ENCODE measurements around the gene MCU. TPM values are rescaled to one million over a fixed set of nuclear protein-coding genes. Genes with fewer than 3 reads are reported as not detected.
"Not testable (repeated sequence)": the region's sequence is repeated elsewhere in the genome, so short reads cannot be mapped to it uniquely, and the experiment has no call there.

The MCU gene
- total RNA-seq, 1 experiment from 2014 or later, result 19.2 TPM

GRCh38 chr10:72899545-72899944, 207.6 kb downstream of the MCU start:
- intact Hi-C loops (cut with micrococcal nuclease), result no loop called here
- Mint-ChIP-seq H3K27ac (ENCODE audit: low read depth, unreplicated experiment) (no peak overlapping the region), H3K36me3 (ENCODE audit: insufficient read depth, unreplicated experiment) (no peaks in the 10 kb centered on the region), H3K27me3 (ENCODE audit: insufficient read depth, unreplicated experiment) (no peaks in the 10 kb centered on the region), H3K4me1 (ENCODE audit: insufficient read depth, unreplicated experiment) (no peaks in the 10 kb centered on the region), H3K4me3 (ENCODE audit: unreplicated experiment) (no peak overlapping the region), H3K9me3 (ENCODE audit: unreplicated experiment) (no peaks in the 10 kb centered on the region)
- DNase-seq (ENCODE audit: unreplicated experiment), result no peak
- ChIA-PET POLR2A (no interaction called here), CTCF (no interaction called here)
- BruUV-seq (replicated peaks), result no TSS peak
- TF ChIP-seq CTCF (IDR thresholded peaks at IDR 0.05; ENCODE audit: unreplicated experiment), result no peak

GRCh38 chr10:72903941-72904446, 212.1 kb downstream of the MCU start:
- H3K27me3 Mint-ChIP-seq (ENCODE audit: insufficient read depth, unreplicated experiment); H3K27ac Mint-ChIP-seq (ENCODE audit: low read depth, unreplicated experiment); POLR2A ChIA-PET; H3K4me3 Mint-ChIP-seq (ENCODE audit: unreplicated experiment); BruUV-seq (replicated peaks); H3K36me3 Mint-ChIP-seq (ENCODE audit: insufficient read depth, unreplicated experiment); intact Hi-C loops (cut with micrococcal nuclease); CTCF ChIA-PET; H3K9me3 Mint-ChIP-seq (ENCODE audit: unreplicated experiment); H3K4me1 Mint-ChIP-seq (ENCODE audit: insufficient read depth, unreplicated experiment); DNase-seq (ENCODE audit: unreplicated experiment): not testable (repeated sequence)

GRCh38 chr10:72904806-72905205, 212.9 kb downstream of the MCU start:
- DNase-seq (ENCODE audit: unreplicated experiment), result no peak
- no peak for TF ChIP-seq CTCF (IDR thresholded peaks at IDR 0.05; ENCODE audit: unreplicated experiment)
- BruUV-seq (replicated peaks), result no TSS peak
- POLR2A ChIA-PET, result interaction anchor here (1.2 kb wide), 1 partner anchor 16 kb away, joined by 3 read pairs; no protein-coding TSS in a partner anchor
- H3K9me3 Mint-ChIP-seq (ENCODE audit: unreplicated experiment), result no peaks in the 10 kb centered on the region
- peaks cover 5% of the 10 kb centered on the region for H3K4me1 Mint-ChIP-seq (ENCODE audit: insufficient read depth, unreplicated experiment)
- H3K27me3 Mint-ChIP-seq (ENCODE audit: insufficient read depth, unreplicated experiment), result no peaks in the 10 kb centered on the region
- no peak overlapping the region for H3K4me3 Mint-ChIP-seq (ENCODE audit: unreplicated experiment)
- intact Hi-C loops (cut with micrococcal nuclease), result no loop called here
- CTCF ChIA-PET, result interaction anchor here (0.6 kb wide), 1 partner anchor 98 kb away, joined by 3 read pairs; no protein-coding TSS in a partner anchor
- H3K36me3 Mint-ChIP-seq (ENCODE audit: insufficient read depth, unreplicated experiment), result peaks cover 5% of the 10 kb centered on the region
- no peak overlapping the region for H3K27ac Mint-ChIP-seq (ENCODE audit: low read depth, unreplicated experiment)

GRCh38 chr10:72906446-72906845, 214.5 kb downstream of the MCU start:
- DNase-seq (ENCODE audit: unreplicated experiment), result peak; percentile 27
- H3K4me3 Mint-ChIP-seq (ENCODE audit: unreplicated experiment), result no peak overlapping the region
- H3K4me1 Mint-ChIP-seq (ENCODE audit: insufficient read depth, unreplicated experiment), result peaks cover 5% of the 10 kb centered on the region
- no TSS peak for BruUV-seq (replicated peaks)
- H3K27me3 Mint-ChIP-seq (ENCODE audit: insufficient read depth, unreplicated experiment), result no peaks in the 10 kb centered on the region
- no peak overlapping the region for H3K27ac Mint-ChIP-seq (ENCODE audit: low read depth, unreplicated experiment)
- intact Hi-C loops (cut with micrococcal nuclease), result no loop called here
- no peak for TF ChIP-seq CTCF (IDR thresholded peaks at IDR 0.05; ENCODE audit: unreplicated experiment)
- CTCF ChIA-PET, result no interaction called here
- H3K36me3 Mint-ChIP-seq (ENCODE audit: insufficient read depth, unreplicated experiment), result peaks cover 5% of the 10 kb centered on the region
- H3K9me3 Mint-ChIP-seq (ENCODE audit: unreplicated experiment), result peaks cover under 1% of the 10 kb centered on the region
- POLR2A ChIA-PET, result interaction anchor here (0.7 to 1.5 kb wide), 2 partner anchors 9 to 42 kb away, joined by 4 to 6 read pairs; no protein-coding TSS in a partner anchor

- Mint-ChIP-seq H3K27me3 (ENCODE audit: insufficient read depth, unreplicated experiment) (no peaks in the 10 kb centered on the region), H3K4me1 (ENCODE audit: insufficient read depth, unreplicated experiment) (peaks cover 10% of the 10 kb centered on the region), H3K9me3 (ENCODE audit: unreplicated experiment) (peaks cover 7% of the 10 kb centered on the region), H3K27ac (ENCODE audit: low read depth, unreplicated experiment) (no peak overlapping the region), H3K36me3 (ENCODE audit: insufficient read depth, unreplicated experiment) (peaks cover 5% of the 10 kb centered on the region), H3K4me3 (ENCODE audit: unreplicated experiment) (no peak overlapping the region)
- DNase-seq (ENCODE audit: unreplicated experiment), result no peak
- TF ChIP-seq CTCF (IDR thresholded peaks at IDR 0.05; ENCODE audit: unreplicated experiment), result no peak
- ChIA-PET POLR2A (no interaction called here), CTCF (interaction anchor here (0.6 kb wide), 1 partner anchor 17 kb away, joined by 3 read pairs; no protein-coding TSS in a partner anchor)
- no TSS peak for BruUV-seq (replicated peaks)
- intact Hi-C loops (cut with micrococcal nuclease), result no loop called here
These were observed 218.8 kb downstream of the MCU start for GRCh38 chr10:72910705-72911104.

Measured in MCF 10A (cell line).